H9 (cell line): Measurements from ENCODE around the gene DAD1. TPM values are rescaled to one million over a fixed set of nuclear protein-coding genes. Genes with fewer than 3 reads are reported as not detected.

Source experiments
- DNase-seq: peaks from one replicate; pipeline ENCODE4 v3.0.0-alpha.2; 2017
- H2AFZ ChIP-seq: one replicate; pipeline ENCODE4 v1.6.1; 2013; ENCODE audit warnings: mild to moderate bottlenecking, low read length, control low read depth, moderate library complexity
- H2AK5ac ChIP-seq: 2 replicates; pipeline ENCODE4 v1.6.1; 2013; ENCODE audit warnings: low read length, control low read depth, mixed read lengths; ENCODE audit not compliant: insufficient read length
- H2BK120ac ChIP-seq: one replicate; pipeline ENCODE4 v1.6.1; 2013; ENCODE audit warnings: low read depth, mild to moderate bottlenecking, low read length, control low read depth, inconsistent platforms; ENCODE audit not compliant: poor library complexity, severe bottlenecking
- H2BK12ac ChIP-seq: 2 replicates; pipeline ENCODE4 v1.6.1; 2013; ENCODE audit warnings: low read length, control low read depth, mixed read lengths, low read depth; ENCODE audit not compliant: insufficient read length
- H2BK15ac ChIP-seq: 2 replicates; pipeline ENCODE4 v1.6.1; 2013; ENCODE audit warnings: low read depth, low read length, control low read depth
- H2BK20ac ChIP-seq: one replicate; pipeline ENCODE4 v1.6.1; 2013; ENCODE audit warnings: low read depth, mild to moderate bottlenecking, low read length, control low read depth, inconsistent platforms; ENCODE audit not compliant: poor library complexity, severe bottlenecking
- H2BK5ac ChIP-seq: 2 replicates; pipeline ENCODE4 v1.6.1; 2013; ENCODE audit warnings: low read length, control low read depth, mixed read lengths; ENCODE audit not compliant: insufficient read length
- H3K14ac ChIP-seq: 2 replicates; pipeline ENCODE4 v1.6.1; 2013; ENCODE audit warnings: low read length, control low read depth; ENCODE audit not compliant: insufficient read depth
- H3K18ac ChIP-seq: 2 replicates; pipeline ENCODE4 v1.6.1; 2013; ENCODE audit warnings: low read depth, mild to moderate bottlenecking, mixed read lengths, low read length, control low read depth; ENCODE audit not compliant: insufficient read length
- H3K23ac ChIP-seq: 2 replicates; pipeline ENCODE4 v1.6.1; 2013; ENCODE audit warnings: low read length, control low read depth, mixed read lengths, low read depth; ENCODE audit not compliant: insufficient read length
- H3K23me2 ChIP-seq: 2 replicates; pipeline ENCODE4 v1.6.1; 2013; ENCODE audit warnings: low read depth, mild to moderate bottlenecking, mixed read lengths, low read length, control low read depth; ENCODE audit not compliant: insufficient read length, poor library complexity, severe bottlenecking
- H3K27ac ChIP-seq: 2 replicates; pipeline ENCODE4 v1.5.1; 2013; ENCODE audit warnings: low read length, control low read depth, mixed read lengths, low read depth; ENCODE audit not compliant: insufficient read length
- H3K27me3 ChIP-seq: 2 replicates; pipeline ENCODE4 v1.6.1; 2013; ENCODE audit warnings: low read length, control low read depth, inconsistent platforms; ENCODE audit not compliant: insufficient read depth
- H3K4ac ChIP-seq: 2 replicates; pipeline ENCODE4 v1.6.1; 2013; ENCODE audit warnings: low read depth, mild to moderate bottlenecking, control low read depth, inconsistent platforms, low read length, moderate library complexity
- H3K4me1 ChIP-seq: 2 replicates; pipeline ENCODE4 v1.6.1; 2013; ENCODE audit warnings: low read length, control low read depth, inconsistent platforms; ENCODE audit not compliant: insufficient read depth
- H3K4me2 ChIP-seq: 2 replicates; pipeline ENCODE4 v1.6.1; 2013; ENCODE audit warnings: low read length, control low read depth, mixed read lengths; ENCODE audit not compliant: insufficient read length, insufficient read depth
- H3K56ac ChIP-seq: 2 replicates; pipeline ENCODE4 v1.6.1; 2013; ENCODE audit warnings: low read depth, mild to moderate bottlenecking, mixed read lengths, low read length, control low read depth; ENCODE audit not compliant: insufficient read length
- H3K79me1 ChIP-seq: 2 replicates; pipeline ENCODE4 v1.6.1; 2013; ENCODE audit warnings: low read depth, mild to moderate bottlenecking, moderate library complexity, low read length, control low read depth, inconsistent platforms; ENCODE audit not compliant: insufficient read depth, poor library complexity, severe bottlenecking
- H3K79me2 ChIP-seq: 2 replicates; pipeline ENCODE4 v1.6.1; 2013; ENCODE audit warnings: low read length, control low read depth, inconsistent platforms; ENCODE audit not compliant: insufficient read depth
- H3K9ac ChIP-seq: 2 replicates; pipeline ENCODE4 v1.6.1; 2013; ENCODE audit warnings: low read length, control low read depth, mixed read lengths; ENCODE audit not compliant: insufficient read length; ENCODE audit errors: extremely low read depth
- H3K9me3 ChIP-seq: one replicate; pipeline ENCODE4 v1.6.1; 2013; ENCODE audit warnings: low read depth, low read length, inconsistent platforms; ENCODE audit not compliant: control insufficient read depth
- H3T11ph ChIP-seq: one replicate; pipeline ENCODE4 v1.6.1; 2013; ENCODE audit warnings: mild to moderate bottlenecking, low read length, control low read depth, inconsistent platforms
- H4K20me1 ChIP-seq: one replicate; pipeline ENCODE4 v1.6.1; 2013; ENCODE audit not compliant: control insufficient read depth, insufficient read length, insufficient read depth
- H4K5ac ChIP-seq: 2 replicates; pipeline ENCODE4 v1.6.1; 2013; ENCODE audit warnings: low read depth, mild to moderate bottlenecking, mixed read lengths, low read length, control low read depth; ENCODE audit not compliant: insufficient read length
- H4K8ac ChIP-seq: replicated peaks from 2 replicates; pipeline ENCODE4 v1.6.1; 2013; ENCODE audit warnings: low read length, control low read depth, mixed read lengths, low read depth; ENCODE audit not compliant: insufficient read length
- H4K91ac ChIP-seq: 2 replicates; pipeline ENCODE4 v1.6.1; 2013; ENCODE audit warnings: low read depth, mild to moderate bottlenecking, moderate library complexity, mixed read lengths, low read length, control low read depth; ENCODE audit not compliant: insufficient read length
- H3K27ac Mint-ChIP-seq, 3 experiments: 2 replicates in 2 of 3; 3 replicates in 1 of 3; pipeline ENCODE4 v1.8.0; 2020 to 2021; ENCODE audit warnings: mixed read lengths in 3 of 3, mild to moderate bottlenecking in 1 of 3, moderate library complexity in 1 of 3
- H3K27me3 Mint-ChIP-seq: 2 replicates; pipeline ENCODE4 v1.8.0; 2021; ENCODE audit warnings: low read depth, mild to moderate bottlenecking, moderate library complexity, mixed read lengths
- H3K36me3 Mint-ChIP-seq, 3 experiments: 2 replicates in 2 of 3; 3 replicates in 1 of 3; pipeline ENCODE4 v1.8.0; 2020 to 2021; ENCODE audit warnings: low read depth in 3 of 3, mixed read lengths in 3 of 3; ENCODE audit not compliant: insufficient read depth in 1 of 3
- H3K4me1 Mint-ChIP-seq, 2 experiments: 2 replicates each; pipeline ENCODE4 v1.8.0; 2020; ENCODE audit warnings: mixed read lengths in 2 of 2
- H3K4me3 Mint-ChIP-seq, 2 experiments: 2 replicates in 1 of 2; 3 replicates in 1 of 2; pipeline ENCODE4 v1.8.0; 2020 to 2021; ENCODE audit warnings: mild to moderate bottlenecking in 2 of 2, mixed read lengths in 2 of 2, moderate library complexity in 1 of 2
- H3K9me3 Mint-ChIP-seq, 2 experiments: 2 replicates in 1 of 2; 3 replicates in 1 of 2; pipeline ENCODE4 v1.8.0; 2020; ENCODE audit warnings: mild to moderate bottlenecking in 2 of 2, mixed read lengths in 2 of 2, moderate library complexity in 1 of 2
- CTCF ChIP-seq: fragments of 200-600 bp; sonication (generic); conservative IDR thresholded peaks from 3 replicates; pipeline ENCODE4 v1.8.0; 2021; ENCODE audit warnings: antibody characterized with exemption, mild to moderate bottlenecking
- WGBS: extraction: QIAGEN DNeasy Blood & Tissue Kit; methylation state at CpG from one replicate; pipeline ENCODE4 v1.1.7; 2013; ENCODE audit warnings: missing lambda C conversion rate, low lambda C conversion rate, mixed read lengths; ENCODE audit not compliant: insufficient read length; ENCODE audit errors: extremely low coverage; 5-methylcytosine and 5-hydroxymethylcytosine counted together
- total RNA-seq: library from RNA; stranded (reverse); gene quantifications from 2 replicates; pipeline ENCODE4 v1.2.1, GENCODE V29; 2021

The DAD1 gene
- total RNA-seq, 1 experiment from 2014 or later: 127 TPM

- Histone ChIP-seq H3K23me2 (no peaks in the 10 kb centered on the region), H3K4me2 (no peak overlapping the region), H4K91ac (no peak overlapping the region), H2BK20ac (no peak overlapping the region), H2AFZ (no peak overlapping the region), H4K20me1 (no peaks in the 10 kb centered on the region), H3K27ac (no peak overlapping the region), H2BK120ac (no peak overlapping the region), H3K27me3 (no peaks in the 10 kb centered on the region; the same call in 1 of the 2 replicates), H3T11ph (no peak overlapping the region), H3K4ac (no peak overlapping the region), H3K79me2 (no peaks in the 10 kb centered on the region), H3K18ac (no peak overlapping the region), H4K8ac (no peak overlapping the region), H3K9ac (no peak overlapping the region), H3K4me1 (no peaks in the 10 kb centered on the region), H2AK5ac (no peak overlapping the region), H3K9me3 (no peaks in the 10 kb centered on the region), H2BK5ac (no peak overlapping the region), H3K79me1 (no peaks in the 10 kb centered on the region), H2BK12ac (no peak overlapping the region), H3K14ac (no peak overlapping the region), H2BK15ac (no peak overlapping the region), H3K23ac (no peak overlapping the region), H3K56ac (no peak overlapping the region), H4K5ac (no peak overlapping the region)
- H3K27me3 Mint-ChIP-seq: peaks cover 3% of the 10 kb centered on the region; the same call in 1 of the 2 replicates
- no CpG with 5 or more reads among the region's 1 CpG for WGBS
- peaks cover 0 to 15% of the 10 kb centered on the region in 2 experiments; a peak in 3 of 4 replicates for H3K4me1 Mint-ChIP-seq
- no peak overlapping the region for H3K4me3 Mint-ChIP-seq
- no peaks in the 10 kb centered on the region for H3K36me3 Mint-ChIP-seq
- no peak for DNase-seq
- TF ChIP-seq CTCF: no peak
- H3K9me3 Mint-ChIP-seq: 0 out of 5 replicates have a peak, but pooled peaks cover 0 to 2% of the 10 kb centered on the region in 2 experiments
- no peak overlapping the region for H3K27ac Mint-ChIP-seq
Observed at GRCh38 chr14:22540293-22540692, 48.7 kb downstream of the DAD1 start.
